GM23338 (cell line): Measurements from ENCODE around the gene DDX41.

ENCODE experiments used
- CTCF ChIP-seq, 2 experiments: fragments of 200-600 bp in 1 of 2; sonication (generic) in 1 of 2; conservative IDR thresholded peaks; 2 replicates each; pipeline versions ENCODE4 v1.5.1 to v1.6.1; 2016 to 2017; ENCODE audit warnings: antibody characterized with exemption in 2 of 2, low read depth in 2 of 2, mild to moderate bottlenecking in 2 of 2, moderate library complexity in 1 of 2
- EZH2 ChIP-seq: fragments of 200-600 bp; sonication (generic); IDR thresholded peaks from one replicate; pipeline ENCODE4 v1.8.0; 2017; ENCODE audit warnings: antibody characterized with exemption, mild to moderate bottlenecking, low read depth; ENCODE audit not compliant: unreplicated experiment
- EZH2phosphoT487 ChIP-seq: fragments of 200-600 bp; sonication (generic); IDR thresholded peaks from one replicate; pipeline ENCODE4 v1.8.1; 2018; ENCODE audit warnings: antibody characterized with exemption; ENCODE audit not compliant: unreplicated experiment
- REST ChIP-seq: IDR thresholded peaks from one replicate; pipeline ENCODE4 v1.6.1; 2018; ENCODE audit warnings: antibody characterized with exemption; ENCODE audit not compliant: unreplicated experiment
- ZNF114 ChIP-seq: fragments of 250-450 bp; sonication (Bioruptor Pico); IDR thresholded peaks from 2 replicates; pipeline ENCODE4 v1.5.0; 2020; ENCODE audit warnings: mild to moderate bottlenecking, moderate library complexity

GRCh38 chr5:177520916-177521513 is 4.3 kb upstream of the DDX41 start:
- TF ChIP-seq CTCF (conservative IDR thresholded peaks at IDR 0.05; ENCODE audit: low read depth in 2 of 2) = peak; percentile 14 to 37; a peak in 2 of 4 replicates
- no peak for TF ChIP-seq EZH2
- TF ChIP-seq REST = no peak
- TF ChIP-seq ZNF114 (CRISPR knock-in tag) = no peak
- no peak for TF ChIP-seq EZH2phosphoT487
